Uterus (tissue), 2 donors: ENCODE results near the gene HDAC4.

Source experiments
- CTCF ChIP-seq, 4 experiments: fragments of 200-600 bp in 2 of 4; fragments of 450-650 bp in 2 of 4; sonication (generic) in 2 of 4; IDR thresholded peaks; one replicate each; pipeline ENCODE4 v1.5.1; 2016 to 2019; ENCODE audit warnings: antibody characterized with exemption in 4 of 4, mild to moderate bottlenecking in 2 of 4, moderate library complexity in 1 of 4
- POLR2A ChIP-seq, 2 donors: fragments of 450-650 bp; IDR thresholded peaks; one replicate each; pipeline ENCODE4 v1.6.1; 2016; ENCODE audit warnings: antibody characterized with exemption in 2 of 2, mild to moderate bottlenecking in 1 of 2, moderate library complexity in 1 of 2

GRCh38 chr2:239331560-239331959 is 69.3 kb downstream of the HDAC4 start:
- TF ChIP-seq CTCF (IDR thresholded peaks at IDR 0.05) (no peak), POLR2A (IDR thresholded peaks at IDR 0.05) (no peak)
